ENCODE results near the gene NUP205. TPM values are rescaled to one million over a fixed set of nuclear protein-coding genes. Genes with fewer than 3 reads are reported as not detected.

NUP205 gene
- total and polyA plus RNA-seq, 2 experiments from 2014 or later: 15.2 to 44.6 TPM

- H3K27me3 ChIP-seq: no peaks in the 10 kb centered on the region
- DNase-seq (ENCODE audit: low spot score): no peak
- no peaks in the 10 kb centered on the region for H3K9me2 ChIP-seq (replicated peaks; ENCODE audit: insufficient read depth)
- no peaks in the 10 kb centered on the region for H4K20me1 ChIP-seq (ENCODE audit: insufficient read depth, poor library complexity, severe bottlenecking)
- H3K79me2 ChIP-seq: no peaks in the 10 kb centered on the region
- H3K36me3 ChIP-seq (replicated peaks; ENCODE audit: insufficient read depth, low read depth): no peaks in the 10 kb centered on the region
- H2AFZ ChIP-seq: no peak overlapping the region
- H3K27ac ChIP-seq: no peak overlapping the region
- 98% methylated on average over 7 of the region's 7 CpGs for WGBS (ENCODE audit: low lambda C conversion rate, missing lambda C conversion rate)
- TF ChIP-seq EZH2 (IDR thresholded peaks at IDR 0.05; ENCODE audit: borderline replicate concordance) (no peak), CTCF (IDR thresholded peaks at IDR 0.05; ENCODE audit: poor library complexity) (no peak), EZH2phosphoT487 (IDR thresholded peaks at IDR 0.05; ENCODE audit: low read depth, severe bottlenecking, unreplicated experiment) (no peak)
- no peaks in the 10 kb centered on the region for H3K9me3 ChIP-seq (ENCODE audit: low read depth)
- H3K4me3 ChIP-seq: no peak overlapping the region
- H3K4me1 ChIP-seq (ENCODE audit: insufficient read depth): no peaks in the 10 kb centered on the region
- no peak overlapping the region for H3K4me2 ChIP-seq
Observed at GRCh38 chr7:135648235-135648634, 90.5 kb downstream of the NUP205 start.

GRCh38 chr7:135650831-135651573 is 93.3 kb downstream of the NUP205 start:
- Histone ChIP-seq H3K36me3 (replicated peaks; ENCODE audit: insufficient read depth, low read depth) (no peaks in the 10 kb centered on the region), H3K9me3 (ENCODE audit: low read depth) (no peaks in the 10 kb centered on the region), H3K4me3 (no peak overlapping the region), H3K79me2 (no peaks in the 10 kb centered on the region), H3K4me1 (ENCODE audit: insufficient read depth) (no peaks in the 10 kb centered on the region), H4K20me1 (ENCODE audit: insufficient read depth, poor library complexity, severe bottlenecking) (no peaks in the 10 kb centered on the region), H3K4me2 (no peak overlapping the region), H2AFZ (no peak overlapping the region), H3K27me3 (no peaks in the 10 kb centered on the region), H3K9me2 (replicated peaks; ENCODE audit: insufficient read depth) (no peaks in the 10 kb centered on the region), H3K27ac (no peak overlapping the region)
- WGBS (ENCODE audit: low lambda C conversion rate, missing lambda C conversion rate): 70% methylated on average over 15 of the region's 15 CpGs
- TF ChIP-seq EZH2 (IDR thresholded peaks at IDR 0.05; ENCODE audit: borderline replicate concordance): no peak
- no peak for TF ChIP-seq CTCF (IDR thresholded peaks at IDR 0.05; ENCODE audit: poor library complexity)
- TF ChIP-seq EZH2phosphoT487 (IDR thresholded peaks at IDR 0.05; ENCODE audit: low read depth, severe bottlenecking, unreplicated experiment): no peak
- DNase-seq (ENCODE audit: low spot score): peak; percentile 14

- DNase-seq (ENCODE audit: low spot score): no peak
- TF ChIP-seq EZH2phosphoT487 (IDR thresholded peaks at IDR 0.05; ENCODE audit: low read depth, severe bottlenecking, unreplicated experiment) (no peak), EZH2 (IDR thresholded peaks at IDR 0.05; ENCODE audit: borderline replicate concordance) (no peak), CTCF (IDR thresholded peaks at IDR 0.05; ENCODE audit: poor library complexity) (no peak)
- no peaks in the 10 kb centered on the region for H3K9me3 ChIP-seq (ENCODE audit: low read depth)
- WGBS (ENCODE audit: low lambda C conversion rate, missing lambda C conversion rate): 89% methylated on average over 12 of the region's 12 CpGs
- no peaks in the 10 kb centered on the region for H3K4me1 ChIP-seq (ENCODE audit: insufficient read depth)
- H3K27me3 ChIP-seq: no peaks in the 10 kb centered on the region
- H2AFZ ChIP-seq: no peak overlapping the region
- H3K4me2 ChIP-seq: no peak overlapping the region
- no peaks in the 10 kb centered on the region for H3K36me3 ChIP-seq (replicated peaks; ENCODE audit: insufficient read depth, low read depth)
- no peaks in the 10 kb centered on the region for H3K79me2 ChIP-seq
- H3K4me3 ChIP-seq: no peak overlapping the region
- no peaks in the 10 kb centered on the region for H3K9me2 ChIP-seq (replicated peaks; ENCODE audit: insufficient read depth)
- H3K27ac ChIP-seq: no peak overlapping the region
- H4K20me1 ChIP-seq (ENCODE audit: insufficient read depth, poor library complexity, severe bottlenecking): no peaks in the 10 kb centered on the region
Observed at GRCh38 chr7:135653340-135654080, 95.8 kb downstream of the NUP205 start.

Data from hepatocyte (in vitro differentiated cells).